GM21576 (cell line): ENCODE measurements around the gene FBP1.
A peak's percentile ranks its signal among the peaks of the same experiment; 100 is the strongest.

Experiments
- ATAC-seq: cut with Tn5 transposase; IDR thresholded peaks from one replicate; pipeline ENCODE4 v1.9.1; 2021; ENCODE audit warnings: mild to moderate bottlenecking, moderate library complexity; ENCODE audit not compliant: unreplicated experiment

The FBP1 gene

GRCh38 chr9:94657021-94657725 is 17.9 kb upstream of the FBP1 start:
- no peak for ATAC-seq

- ATAC-seq, result peak; percentile 97
Measured at GRCh38 chr9:94656200-94656599, 16.9 kb upstream of the FBP1 start.

- ATAC-seq, result peak; percentile 11
Measured at GRCh38 chr9:94655739-94656138, 16.4 kb upstream of the FBP1 start.

- ATAC-seq, result no peak
Measured at GRCh38 chr9:94654165-94654894, 15.0 kb upstream of the FBP1 start.

GRCh38 chr9:94650949-94651348 is 11.6 kb upstream of the FBP1 start:
- ATAC-seq, result no peak

GRCh38 chr9:94649100-94649819 is 9.9 kb upstream of the FBP1 start:
- no peak for ATAC-seq

- no peak for ATAC-seq
Measured at GRCh38 chr9:94648185-94648584, 8.9 kb upstream of the FBP1 start.

GRCh38 chr9:94645901-94646300 is 6.6 kb upstream of the FBP1 start:
- no peak for ATAC-seq

GRCh38 chr9:94644543-94644942 is 5.2 kb upstream of the FBP1 start:
- ATAC-seq, result no peak

GRCh38 chr9:94643741-94644140 is 4.4 kb upstream of the FBP1 start:
- no peak for ATAC-seq

- ATAC-seq, result no peak
Measured at GRCh38 chr9:94643176-94643575, 3.9 kb upstream of the FBP1 start.

GRCh38 chr9:94642501-94642900 is 3.2 kb upstream of the FBP1 start:
- ATAC-seq, result no peak

- ATAC-seq, result no peak
Measured at GRCh38 chr9:94639999-94640376, 670 bp upstream of the FBP1 start.

- no peak for ATAC-seq
Measured at GRCh38 chr9:94638335-94639060, 820 bp downstream of the FBP1 start.

- no peak for ATAC-seq
Measured at GRCh38 chr9:94632737-94633136, 6.6 kb downstream of the FBP1 start.

- no peak for ATAC-seq
Measured at GRCh38 chr9:94631599-94631998, 7.7 kb downstream of the FBP1 start.

GRCh38 chr9:94630833-94631232 is 8.5 kb downstream of the FBP1 start:
- ATAC-seq, result no peak

GRCh38 chr9:94630281-94630680 is 9.0 kb downstream of the FBP1 start:
- ATAC-seq, result no peak

- ATAC-seq, result no peak
Measured at GRCh38 chr9:94627287-94627686, 12.0 kb downstream of the FBP1 start.

- no peak for ATAC-seq
Measured at GRCh38 chr9:94625835-94626234, 13.5 kb downstream of the FBP1 start.

GRCh38 chr9:94624629-94625028 is 14.7 kb downstream of the FBP1 start:
- no peak for ATAC-seq
